Kidney tubule cell (primary cell): ENCODE measurements around the gene RAD51.

Source experiments
- DNase-seq: peaks from one replicate; pipeline ENCODE4 v3.0.0-alpha.2; 2018; ENCODE audit warnings: low spot score

RAD51 gene

GRCh38 chr15:40762919-40763800 lies 68.2 kb downstream of the RAD51 start:
- peak; percentile 73 for DNase-seq

DNA sequence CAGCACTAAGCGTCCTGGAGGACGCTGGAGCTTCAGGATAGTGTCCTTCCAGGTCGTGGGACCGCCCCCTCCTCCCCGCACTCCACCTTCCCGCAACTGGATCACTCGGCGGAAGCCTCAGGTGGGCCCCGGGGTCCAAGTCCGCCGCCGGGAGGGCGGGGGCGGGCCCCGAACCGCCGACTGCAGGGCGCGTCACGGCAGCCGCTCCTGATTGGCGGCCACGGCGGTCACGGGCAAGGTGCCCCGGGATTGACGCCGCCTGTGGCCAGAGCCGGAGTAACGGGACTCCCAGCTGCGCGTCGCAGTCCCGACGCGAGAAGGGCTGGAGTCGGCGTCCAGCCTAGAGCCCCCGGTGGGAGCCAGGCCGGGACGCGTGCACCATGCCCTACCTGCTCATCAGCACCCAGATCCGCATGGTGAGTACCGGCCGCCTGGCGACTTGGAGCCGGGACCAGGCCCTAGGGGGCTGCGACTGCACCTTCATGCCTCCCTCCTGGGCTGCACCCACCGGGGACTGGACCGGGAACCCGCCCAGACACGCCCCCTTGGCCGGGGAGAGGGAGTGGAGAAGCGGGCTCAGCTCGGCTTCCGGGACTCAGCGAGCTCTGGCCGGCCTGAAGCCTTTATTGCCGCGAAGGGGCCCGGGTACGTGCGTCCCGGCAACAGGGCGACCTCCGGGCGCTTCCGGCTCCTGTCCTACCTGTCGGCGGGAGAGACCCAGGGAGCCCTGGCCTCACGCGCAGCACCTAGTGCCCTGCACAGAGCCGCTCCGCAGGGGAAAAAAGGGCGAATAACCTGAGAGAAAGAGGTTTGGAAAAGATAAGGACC lies 69.0 kb downstream of the RAD51 start, which contains the start of gene GCHFR:
GCHFR (plus strand) TSS at position 268 of the 828 bp plus-strand sequence; CDS start at position 381, 113 bp downstream.
- DNase-seq: peak; percentile 74

GRCh38 chr15:40764629-40765103 lies 69.7 kb downstream of the RAD51 start:
- DNase-seq: no peak

- no peak for DNase-seq
Observed at GRCh38 chr15:40766194-40766815, 71.3 kb downstream of the RAD51 start.

GRCh38 chr15:40766906-40767837 lies 72.2 kb downstream of the RAD51 start:
- peak; percentile 66 for DNase-seq

DNA sequence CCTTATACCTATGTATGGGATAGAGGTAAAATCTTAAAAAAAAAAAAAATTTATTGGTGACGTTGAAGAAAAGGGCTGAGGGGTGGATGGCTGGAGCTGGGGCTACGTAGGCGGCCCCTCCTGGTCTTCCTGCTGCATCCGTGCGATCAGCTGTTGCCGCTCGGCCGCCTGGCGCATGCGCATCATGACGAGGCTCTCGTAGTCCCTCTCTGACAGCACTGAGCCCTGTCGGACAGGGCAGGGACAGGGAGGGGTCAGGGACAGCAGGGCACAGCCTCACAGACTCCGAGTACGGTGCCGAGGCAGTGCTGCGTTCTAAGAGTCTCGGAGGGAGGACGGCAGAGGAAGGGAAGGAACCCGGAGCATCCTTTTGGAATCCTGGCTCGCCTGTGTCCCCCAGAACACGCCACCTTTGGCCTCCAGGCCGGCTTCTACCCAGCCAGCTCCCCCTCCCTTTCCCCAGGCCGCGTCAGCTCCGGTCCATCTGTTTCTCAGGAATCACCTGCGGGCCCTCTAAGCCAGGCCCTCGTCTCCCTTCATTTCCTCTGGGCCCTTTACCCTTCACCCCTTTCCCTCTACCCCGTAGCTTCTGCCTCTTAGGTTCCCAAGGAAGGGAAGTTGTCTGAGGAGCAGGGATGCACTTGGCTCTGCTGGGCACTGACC lies 73.0 kb downstream of the RAD51 start:
- no peak for DNase-seq

DNA sequence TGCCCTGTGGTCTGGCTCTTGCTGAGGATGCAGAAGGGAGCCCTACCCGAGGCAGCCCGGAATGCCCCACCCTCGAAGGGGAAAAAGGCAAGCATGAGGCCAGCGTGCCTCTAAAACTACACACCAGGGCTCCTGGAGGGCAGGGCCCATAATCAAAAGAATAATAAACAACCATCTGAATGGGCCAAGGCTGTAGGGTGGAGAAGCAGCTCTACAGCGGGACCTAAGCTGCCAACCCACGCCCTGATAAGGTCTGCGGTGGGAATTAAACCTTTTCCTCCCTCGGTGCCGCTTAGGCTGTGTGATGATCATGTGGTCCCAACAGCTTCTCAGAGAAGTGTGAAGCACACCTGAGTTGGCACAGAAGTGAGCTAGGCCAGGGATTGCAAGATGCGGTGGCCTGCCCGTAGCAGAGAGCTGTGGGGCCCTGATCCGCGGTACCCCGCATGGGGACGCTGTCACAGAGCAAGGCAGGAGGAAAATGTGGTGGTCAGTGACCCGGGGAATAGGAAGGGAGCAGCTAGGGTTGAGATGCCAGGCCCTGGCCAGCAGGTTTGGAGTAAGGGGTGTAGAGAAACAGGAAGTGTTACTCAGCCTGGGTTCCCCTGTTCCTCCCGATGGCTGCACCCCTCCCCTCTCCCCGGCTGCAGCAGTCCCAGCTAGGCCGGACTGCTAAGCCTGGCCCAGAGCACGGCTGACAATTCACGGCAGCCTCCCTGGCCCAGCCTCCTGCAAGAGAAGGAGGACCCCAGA lies 73.7 kb downstream of the RAD51 start:
- no peak for DNase-seq

DNA sequence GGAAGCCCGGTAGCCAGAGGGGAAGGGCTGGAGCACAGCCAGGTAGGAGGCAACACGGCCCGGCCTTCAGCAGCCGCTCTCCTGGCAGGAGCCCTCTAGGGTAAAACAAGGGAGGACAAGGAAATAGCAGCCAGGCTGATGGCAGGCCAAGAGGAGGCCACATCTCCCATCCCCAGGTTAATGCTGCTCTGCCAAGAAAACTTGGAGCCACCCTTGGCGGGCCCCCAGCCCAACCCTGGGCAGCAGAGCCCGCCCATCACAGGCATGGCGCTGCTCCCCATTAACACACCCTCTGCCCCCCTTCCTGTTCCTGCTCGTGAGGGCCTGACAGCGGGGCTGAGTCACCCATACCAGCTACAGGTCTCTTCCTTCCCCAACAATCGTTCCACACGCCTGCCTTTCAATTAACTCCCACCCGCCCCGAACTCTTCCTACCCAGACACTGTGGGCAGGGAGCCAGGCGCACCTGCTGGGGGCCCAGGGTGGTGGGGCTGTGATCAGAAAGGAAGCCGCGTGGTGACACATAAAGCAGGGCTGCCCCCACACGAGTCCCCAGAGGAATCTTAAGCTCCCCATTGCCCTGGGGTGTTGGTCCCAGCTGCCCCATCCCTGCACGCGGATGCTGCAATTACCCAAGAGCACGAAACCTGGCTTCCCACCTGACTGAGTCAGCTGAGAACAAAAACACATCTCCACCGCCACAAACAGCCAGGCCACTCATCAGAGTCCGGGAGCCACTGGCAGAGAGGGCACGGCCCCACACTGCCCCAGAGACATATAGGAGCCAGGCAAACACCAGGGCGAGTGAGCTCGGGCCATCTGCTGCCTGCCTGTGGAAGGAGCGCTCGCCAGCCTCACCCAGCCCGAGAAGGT lies 74.5 kb downstream of the RAD51 start, which contains the start of gene C15orf62:
C15orf62 (plus strand) TSS at position 707 of the 873 bp plus-strand sequence. CDS start 516 bp downstream, outside the sequence.
- peak; percentile 96 for DNase-seq

DNA sequence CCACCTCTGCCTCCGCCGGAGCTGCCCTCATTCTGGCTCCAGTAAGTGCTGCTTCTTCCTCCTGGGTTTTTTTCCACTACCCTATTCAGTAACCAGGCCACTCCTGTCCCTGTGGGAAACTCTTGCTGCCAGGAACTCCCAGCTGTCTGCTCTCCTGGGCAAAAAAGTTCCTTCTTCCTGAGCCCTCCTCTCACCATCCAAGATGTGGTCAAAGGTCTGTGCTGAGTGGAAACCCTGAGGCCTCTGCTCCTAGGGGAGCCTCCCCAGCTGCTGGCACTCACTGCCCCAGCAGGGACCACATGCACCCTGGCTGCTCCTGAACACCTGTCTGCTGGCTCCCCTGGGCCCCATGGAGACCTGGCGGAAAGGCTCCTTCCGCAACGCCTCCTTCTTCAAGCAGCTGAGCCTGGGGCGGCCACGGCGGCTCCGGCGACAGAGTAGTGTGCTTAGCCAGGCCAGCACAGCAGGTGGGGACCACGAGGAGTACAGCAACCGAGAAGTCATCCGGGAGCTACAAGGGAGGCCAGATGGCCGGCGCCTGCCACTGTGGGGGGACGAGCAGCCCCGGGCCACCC lies 75.3 kb downstream of the RAD51 start:
- DNase-seq: no peak

DNA sequence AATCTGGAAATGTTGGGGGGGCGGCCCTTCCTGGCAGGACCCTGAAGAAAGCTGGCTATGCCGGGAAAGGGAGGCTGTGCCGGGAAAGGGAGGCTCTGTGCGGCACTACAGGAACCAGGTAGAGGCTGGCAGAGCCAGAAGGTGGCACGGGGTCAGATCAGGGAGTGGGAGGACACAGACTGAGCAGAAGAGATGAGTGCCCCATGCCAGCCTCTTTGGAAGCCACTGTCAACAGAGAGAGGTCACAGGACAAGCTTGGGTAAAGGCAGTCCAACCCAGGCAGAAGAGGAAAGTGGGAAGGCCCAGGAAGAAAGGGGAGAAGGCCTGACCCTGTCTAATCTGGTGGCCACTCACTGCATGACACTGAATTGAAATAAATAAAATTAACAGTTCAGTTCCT lies 76.3 kb downstream of the RAD51 start:
- DNase-seq: no peak

- DNase-seq: no peak
Observed at GRCh38 chr15:40772014-40772413, 77.0 kb downstream of the RAD51 start.

- DNase-seq: no peak
Observed at GRCh38 chr15:40773496-40773895, 78.5 kb downstream of the RAD51 start.

- DNase-seq: no peak
Observed at GRCh38 chr15:40773902-40774301, 78.9 kb downstream of the RAD51 start.

GRCh38 chr15:40775007-40775406 lies 80.0 kb downstream of the RAD51 start:
- no peak for DNase-seq

- DNase-seq: no peak
Observed at GRCh38 chr15:40775740-40776536, 81.0 kb downstream of the RAD51 start.

DNA sequence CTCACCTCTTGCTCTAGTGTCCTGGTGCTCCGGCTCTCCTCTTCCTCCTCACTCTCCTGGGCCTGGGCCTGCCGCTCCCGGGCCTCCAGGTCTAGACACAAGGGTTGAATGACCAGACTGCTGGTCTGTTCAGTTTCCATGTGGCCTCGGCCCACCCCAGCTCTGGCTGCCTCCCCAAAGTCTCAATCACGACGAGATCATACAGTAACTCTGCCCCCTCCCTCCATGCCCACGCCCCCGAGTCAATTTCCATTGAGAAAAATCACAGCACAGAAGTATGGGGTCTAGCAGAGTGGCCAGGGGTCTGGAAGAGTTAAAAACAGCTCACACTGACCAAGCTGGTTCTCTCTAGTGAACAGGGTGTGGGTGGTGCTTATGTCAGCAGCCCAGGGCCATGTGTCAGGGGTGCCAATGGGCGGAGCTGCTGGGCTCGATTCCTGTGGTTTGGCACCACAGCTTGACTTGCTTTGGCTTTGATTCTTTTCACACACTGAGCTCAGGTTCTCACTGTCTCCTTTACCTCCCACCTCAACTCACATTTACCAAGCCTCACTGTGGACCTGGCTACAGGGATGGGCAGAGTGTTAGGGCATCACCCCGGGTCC lies 81.7 kb downstream of the RAD51 start:
- DNase-seq: peak; percentile 79
